Left ventricle myocardium inferior (tissue), 1 donor: ENCODE results near the gene AP2S1. TPM values are rescaled to one million over a fixed set of nuclear protein-coding genes. Genes with fewer than 3 reads are reported as not detected.

Source experiments
- DNase-seq: peaks from one replicate; pipeline ENCODE4 v3.0.0-alpha.2; 2020
- H3K27ac ChIP-seq: fragments of 200-600 bp; replicated peaks from 2 replicates; pipeline ENCODE4 v1.8.0; 2021
- H3K27me3 ChIP-seq: fragments of 200-600 bp; 2 replicates; pipeline ENCODE4 v1.8.0; 2021; ENCODE audit warnings: low read depth
- H3K36me3 ChIP-seq: fragments of 200-600 bp; 2 replicates; pipeline ENCODE4 v1.8.0; 2021
- H3K4me1 ChIP-seq: fragments of 200-600 bp; 2 replicates; pipeline ENCODE4 v1.8.0; 2021
- H3K4me3 ChIP-seq: fragments of 200-600 bp; 2 replicates; pipeline ENCODE4 v1.8.0; 2021; ENCODE audit warnings: mild to moderate bottlenecking, moderate library complexity
- H3K9me3 ChIP-seq: fragments of 200-600 bp; replicated peaks from 2 replicates; pipeline ENCODE4 v1.8.0; 2021
- intact Hi-C: fragments of 100-400 bp; cut with micrococcal nuclease; formaldehyde crosslinking; loops from one replicate; pipeline ENCODE4 v1.11.0; 2022
- total RNA-seq: library from RNA; stranded (reverse); fragmentation: NEBNext Ultra II Directional; extraction: Animal tissue kit (Norgen Biotek cat#: 25700); gene quantifications from one replicate; pipeline ENCODE4 v1.2.1, GENCODE V29; 2021
- TF ChIP-seq, protein P1 (sequence below): fragments of 200-600 bp; IDR thresholded peaks from 2 replicates; pipeline ENCODE4 v1.8.0; 2021; ENCODE audit warnings: antibody characterized with exemption, mild to moderate bottlenecking, borderline replicate concordance
- donor health status: DM: no; HTN: yes; CAD: no; lungs with severe emphysema.

AP2S1 gene
- total RNA-seq, 1 donor from 2014 or later, result 87.3 TPM

DNA sequence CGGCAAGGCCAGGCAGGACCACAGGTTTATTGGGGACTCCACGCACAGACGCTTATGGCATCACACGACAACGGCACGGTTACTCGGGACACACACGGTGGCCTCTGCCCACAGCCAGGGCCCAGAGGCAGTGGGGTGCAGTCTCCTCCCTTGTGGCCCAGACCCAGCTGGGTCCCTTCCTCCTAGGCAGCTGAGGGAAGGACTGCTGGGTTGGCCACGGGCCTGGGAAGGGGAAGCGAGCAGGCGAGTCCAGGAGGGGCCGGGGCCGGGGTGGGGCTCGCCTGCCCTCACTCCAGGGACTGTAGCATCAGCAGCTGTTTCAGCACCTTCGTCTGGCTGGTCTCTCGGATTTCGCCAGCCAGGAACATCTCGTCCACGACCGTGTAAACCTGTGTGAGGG lies 12.5 kb downstream of the AP2S1 start:
- DNase-seq, result no peak
- no peaks in the 10 kb centered on the region for H3K27me3 ChIP-seq
- TF ChIP-seq, protein P1, sequence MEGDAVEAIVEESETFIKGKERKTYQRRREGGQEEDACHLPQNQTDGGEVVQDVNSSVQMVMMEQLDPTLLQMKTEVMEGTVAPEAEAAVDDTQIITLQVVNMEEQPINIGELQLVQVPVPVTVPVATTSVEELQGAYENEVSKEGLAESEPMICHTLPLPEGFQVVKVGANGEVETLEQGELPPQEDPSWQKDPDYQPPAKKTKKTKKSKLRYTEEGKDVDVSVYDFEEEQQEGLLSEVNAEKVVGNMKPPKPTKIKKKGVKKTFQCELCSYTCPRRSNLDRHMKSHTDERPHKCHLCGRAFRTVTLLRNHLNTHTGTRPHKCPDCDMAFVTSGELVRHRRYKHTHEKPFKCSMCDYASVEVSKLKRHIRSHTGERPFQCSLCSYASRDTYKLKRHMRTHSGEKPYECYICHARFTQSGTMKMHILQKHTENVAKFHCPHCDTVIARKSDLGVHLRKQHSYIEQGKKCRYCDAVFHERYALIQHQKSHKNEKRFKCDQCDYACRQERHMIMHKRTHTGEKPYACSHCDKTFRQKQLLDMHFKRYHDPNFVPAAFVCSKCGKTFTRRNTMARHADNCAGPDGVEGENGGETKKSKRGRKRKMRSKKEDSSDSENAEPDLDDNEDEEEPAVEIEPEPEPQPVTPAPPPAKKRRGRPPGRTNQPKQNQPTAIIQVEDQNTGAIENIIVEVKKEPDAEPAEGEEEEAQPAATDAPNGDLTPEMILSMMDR, result no peak
- peaks cover 35% of the 10 kb centered on the region for H3K36me3 ChIP-seq
- H3K9me3 ChIP-seq, result no peaks in the 10 kb centered on the region
- peaks cover 33% of the 10 kb centered on the region for H3K4me1 ChIP-seq
- no peak overlapping the region for H3K27ac ChIP-seq
- intact Hi-C loops, result no loop called here
- no peak overlapping the region for H3K4me3 ChIP-seq

DNA sequence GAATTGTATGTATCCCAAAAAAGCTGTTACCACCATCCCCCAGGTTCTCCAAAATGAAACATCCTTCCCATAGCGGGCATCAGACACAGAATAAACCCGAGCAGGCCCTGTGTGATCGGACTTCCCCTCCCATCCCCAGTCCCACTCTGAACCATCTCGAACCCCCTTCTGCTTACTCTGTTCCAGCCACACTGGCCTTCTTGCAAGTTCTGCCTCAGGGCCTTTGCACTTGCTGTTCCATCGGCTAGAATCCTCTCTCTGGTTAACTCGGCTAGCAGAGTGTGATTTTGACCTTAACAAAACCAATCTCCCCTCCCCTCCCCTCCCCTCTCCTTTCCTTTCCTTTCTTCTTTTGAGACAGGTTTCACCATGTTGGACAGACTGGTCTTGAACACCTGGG lies 15.7 kb downstream of the AP2S1 start:
- Histone ChIP-seq H3K36me3 (peaks cover 30% of the 10 kb centered on the region), H3K27me3 (no peaks in the 10 kb centered on the region), H3K4me1 (peaks cover 9% of the 10 kb centered on the region), H3K9me3 (no peaks in the 10 kb centered on the region), H3K27ac (no peak overlapping the region), H3K4me3 (no peak overlapping the region)
- intact Hi-C loops, result no loop called here
- DNase-seq, result no peak
- TF ChIP-seq, protein P1, result no peak

DNA sequence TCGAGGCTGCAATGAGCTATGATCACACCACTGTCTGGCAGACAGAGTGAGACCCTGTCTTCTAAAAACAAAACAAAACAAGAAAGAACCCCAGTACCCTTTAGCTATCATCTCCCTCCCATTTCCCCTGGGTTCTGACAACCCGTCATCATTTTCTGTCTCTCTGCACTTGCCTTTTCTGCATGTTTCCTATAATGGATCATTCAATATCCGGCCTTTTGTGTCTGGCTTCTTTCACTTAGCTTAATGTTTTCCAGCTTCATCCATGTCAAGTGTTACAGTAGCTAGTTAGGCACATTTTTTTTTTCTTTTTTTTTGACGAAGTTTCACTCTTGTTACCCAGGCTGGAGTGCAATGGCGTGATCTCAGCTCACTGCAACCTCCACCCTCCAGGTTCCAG lies 16.5 kb downstream of the AP2S1 start:
- intact Hi-C loops, result no loop called here
- H3K27ac ChIP-seq, result no peak overlapping the region
- H3K9me3 ChIP-seq, result no peaks in the 10 kb centered on the region
- peaks cover 8% of the 10 kb centered on the region for H3K4me1 ChIP-seq
- H3K4me3 ChIP-seq, result no peak overlapping the region
- no peak for DNase-seq
- H3K36me3 ChIP-seq, result peaks cover 22% of the 10 kb centered on the region
- TF ChIP-seq, protein P1, result no peak
- no peaks in the 10 kb centered on the region for H3K27me3 ChIP-seq

DNA sequence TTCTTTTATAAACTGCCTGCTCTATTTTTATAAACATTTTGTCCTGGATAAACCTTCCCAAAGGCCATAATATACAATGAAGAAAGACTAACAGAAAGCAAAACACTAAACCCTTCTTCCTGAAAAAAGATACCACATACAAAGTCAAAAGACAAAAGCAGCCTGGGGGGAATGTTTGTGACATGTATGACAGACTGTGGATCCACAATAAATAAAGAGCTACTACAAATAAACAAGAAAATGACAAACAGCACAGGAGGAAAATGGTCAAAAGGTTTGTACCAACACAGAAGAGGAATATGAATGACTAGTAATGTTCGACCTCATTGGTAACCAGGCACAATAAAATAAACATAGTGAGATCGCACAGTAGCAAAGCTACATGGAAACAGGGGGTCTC lies 19.8 kb downstream of the AP2S1 start:
- DNase-seq, result no peak
- H3K9me3 ChIP-seq, result no peaks in the 10 kb centered on the region
- no peaks in the 10 kb centered on the region for H3K36me3 ChIP-seq
- TF ChIP-seq, protein P1, result no peak
- H3K4me1 ChIP-seq, result no peaks in the 10 kb centered on the region
- no peaks in the 10 kb centered on the region for H3K27me3 ChIP-seq
- H3K27ac ChIP-seq, result no peak overlapping the region
- intact Hi-C loops, result no loop called here
- no peak overlapping the region for H3K4me3 ChIP-seq

DNA sequence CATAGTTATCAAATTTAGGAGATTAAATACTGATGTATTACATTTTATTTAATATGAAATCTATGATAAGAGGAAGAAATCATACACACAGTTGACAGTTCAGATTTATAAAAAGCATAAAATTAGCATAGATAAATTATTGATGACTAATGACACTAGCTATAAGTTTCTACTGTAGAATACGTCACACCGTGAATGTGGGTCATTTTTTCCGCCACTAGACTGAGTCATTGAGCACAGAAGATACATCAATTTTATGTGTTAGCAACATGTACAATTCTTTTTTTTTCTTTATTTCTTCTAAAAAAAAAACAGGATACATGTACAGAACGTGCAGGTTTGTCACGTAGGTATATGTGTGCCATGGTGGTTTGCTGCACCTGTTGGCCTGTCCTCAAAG lies 22.2 kb downstream of the AP2S1 start:
- TF ChIP-seq, protein P1, result no peak
- Histone ChIP-seq H3K27ac (no peak overlapping the region), H3K4me1 (no peaks in the 10 kb centered on the region), H3K36me3 (no peaks in the 10 kb centered on the region), H3K9me3 (no peaks in the 10 kb centered on the region), H3K27me3 (no peaks in the 10 kb centered on the region), H3K4me3 (no peak overlapping the region)
- no peak for DNase-seq
- intact Hi-C loops, result no loop called here

DNA sequence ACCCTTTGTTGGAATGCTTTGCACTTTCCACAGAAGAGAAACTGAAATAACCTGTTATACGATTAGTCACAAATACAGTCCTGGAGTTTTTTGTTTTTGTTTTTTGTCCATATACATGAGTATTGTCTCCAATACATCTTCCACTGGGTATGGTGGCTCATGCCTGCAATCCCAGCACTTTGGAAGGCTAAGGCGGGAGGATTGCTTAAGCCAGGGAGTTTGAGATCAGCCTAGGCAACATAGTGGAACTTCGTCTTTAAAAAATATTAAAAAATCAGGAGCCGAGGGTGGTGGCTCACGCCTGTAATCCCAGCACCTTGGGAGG lies 25.0 kb downstream of the AP2S1 start:
- Histone ChIP-seq H3K9me3 (no peaks in the 10 kb centered on the region), H3K27ac (no peak overlapping the region), H3K36me3 (no peaks in the 10 kb centered on the region), H3K4me1 (peaks cover 11% of the 10 kb centered on the region), H3K4me3 (no peak overlapping the region), H3K27me3 (no peaks in the 10 kb centered on the region)
- TF ChIP-seq, protein P1, result no peak
- no peak for DNase-seq
- intact Hi-C loops, result no loop called here
